H1 (cell line): ENCODE results near the gene HBB. TPM values are rescaled to one million over a fixed set of nuclear protein-coding genes. Genes with fewer than 3 reads are reported as not detected.

Experiments used
- CTCF ChIA-PET: fragments of 300-600 bp; sonication (Branson Sonifier 250); formaldehyde crosslinking; loops from one replicate; lab custom pipeline; 2021; ENCODE audit not compliant: partially characterized antibody; lab: Charles Lee
- POLR2A ChIA-PET: fragments of 300-600 bp; sonication (Branson Sonifier 250); formaldehyde crosslinking; loops from one replicate; lab custom pipeline; 2021; ENCODE audit warnings: inconsistent platforms; ENCODE audit not compliant: partially characterized antibody; lab: Charles Lee
- DNase-seq, 2 experiments: peaks; one replicate each; pipeline versions ENCODE4 v3.0.0 to v3.0.0-alpha.2; 2010 to 2022; ENCODE audit warnings: low spot score in 2 of 2, low read depth in 1 of 2, mixed read lengths in 1 of 2
- FAIRE-seq: peaks from 2 replicates; lab custom pipeline; 2011; peaks lifted over from hg19 to GRCh38; lab: Jason Lieb, UNC
- H2AFZ ChIP-seq: 2 replicates; pipeline ENCODE4 v1.8.1; 2012; ENCODE audit warnings: low read length, inconsistent platforms
- H2AK5ac ChIP-seq: 2 replicates; pipeline ENCODE4 v1.6.1; 2013; ENCODE audit warnings: low read depth, low read length
- H2BK120ac ChIP-seq: replicated peaks from 2 replicates; pipeline ENCODE3; 2013; ENCODE audit warnings: low read depth, low read length, inconsistent platforms
- H2BK12ac ChIP-seq: 2 replicates; pipeline ENCODE4 v1.6.1; 2013; ENCODE audit warnings: low read depth, low read length
- H2BK15ac ChIP-seq: 2 replicates; pipeline ENCODE4 v1.6.1; 2013; ENCODE audit warnings: low read length
- H2BK20ac ChIP-seq: 2 replicates; pipeline ENCODE4 v1.6.1; 2013; ENCODE audit warnings: low read length
- H2BK5ac ChIP-seq: 2 replicates; pipeline ENCODE4 v1.6.1; 2013; ENCODE audit warnings: low read depth, low read length
- H3K14ac ChIP-seq: 2 replicates; pipeline ENCODE4 v1.6.1; 2013; ENCODE audit warnings: inconsistent platforms; ENCODE audit not compliant: insufficient read length
- H3K18ac ChIP-seq: 2 replicates; pipeline ENCODE4 v1.6.1; 2013; ENCODE audit warnings: low read length; ENCODE audit errors: extremely low read depth
- H3K23ac ChIP-seq: 2 replicates; pipeline ENCODE4 v1.6.1; 2013; ENCODE audit warnings: inconsistent platforms; ENCODE audit not compliant: insufficient read length
- H3K23me2 ChIP-seq: 2 replicates; pipeline ENCODE4 v1.6.1; 2013; ENCODE audit warnings: low read depth, low read length
- H3K27ac ChIP-seq: 2 replicates; pipeline ENCODE4 v1.6.1; 2011; ENCODE audit warnings: low read depth, low read length, inconsistent platforms
- H3K27me3 ChIP-seq, 4 experiments: replicated peaks in 1 of 4; 1 replicate in 1 of 4; 2 replicates in 3 of 4; pipeline versions ENCODE4 v1.6.1 to v1.8.1; 2011 to 2013; ENCODE audit warnings: low read length in 3 of 4, mild to moderate bottlenecking in 3 of 4, inconsistent platforms in 2 of 4, mixed read lengths in 2 of 4, moderate library complexity in 1 of 4; ENCODE audit not compliant: control insufficient read depth in 3 of 4, insufficient read depth in 3 of 4; ENCODE audit errors: extremely low read depth in 1 of 4
- H3K36me3 ChIP-seq, 4 experiments: 2 replicates each; pipeline versions ENCODE4 v1.6.1 to v1.8.1; 2011 to 2013; ENCODE audit warnings: mild to moderate bottlenecking in 4 of 4, low read length in 3 of 4, moderate library complexity in 2 of 4, control low read depth in 1 of 4, inconsistent platforms in 1 of 4; ENCODE audit not compliant: insufficient read depth in 4 of 4, control insufficient read depth in 2 of 4
- H3K4ac ChIP-seq: replicated peaks from 2 replicates; pipeline ENCODE3; 2013; ENCODE audit warnings: low read length, low read depth, mixed read lengths, inconsistent platforms; ENCODE audit not compliant: insufficient read length
- H3K4me1 ChIP-seq, 4 experiments: replicated peaks in 1 of 4; 1 replicate in 1 of 4; 2 replicates in 3 of 4; pipeline versions ENCODE4 v1.6.1 to v1.8.1; 2011 to 2013; ENCODE audit warnings: low read length in 3 of 4, inconsistent platforms in 2 of 4, mixed read lengths in 1 of 4; ENCODE audit not compliant: insufficient read depth in 4 of 4, control insufficient read depth in 3 of 4
- H3K4me2 ChIP-seq, 2 experiments: 2 replicates each; pipeline versions ENCODE4 v1.6.1 to v1.8.1; 2011 to 2013; ENCODE audit warnings: low read depth in 2 of 2, low read length in 2 of 2, control low read depth in 1 of 2, inconsistent platforms in 1 of 2, mild to moderate bottlenecking in 1 of 2; ENCODE audit not compliant: insufficient read depth in 1 of 2
- H3K4me3 ChIP-seq, 4 experiments: fragments of 200-600, 300-600 bp in 1 of 4; sonication (generic), shearing (Covaris generic), sonication (Bioruptor Twin) in 1 of 4; 2 replicates each; pipeline versions ENCODE4 v1.5.1 to v1.8.1; 2011 to 2016; ENCODE audit warnings: low read length in 4 of 4, low read depth in 3 of 4, control low read depth in 2 of 4, inconsistent platforms in 2 of 4, mild to moderate bottlenecking in 2 of 4, mixed read lengths in 1 of 4, moderate library complexity in 1 of 4; ENCODE audit not compliant: insufficient read depth in 2 of 4; ENCODE audit errors: extremely low read depth in 1 of 4
- H3K56ac ChIP-seq: replicated peaks from 2 replicates; pipeline ENCODE3; 2013; ENCODE audit warnings: low read depth, mild to moderate bottlenecking, mixed read lengths, low read length, inconsistent platforms; ENCODE audit not compliant: insufficient read length
- H3K79me1 ChIP-seq: 2 replicates; pipeline ENCODE4 v1.6.1; 2013; ENCODE audit warnings: low read depth, low read length, control low read depth
- H3K79me2 ChIP-seq, 2 experiments: 2 replicates each; pipeline versions ENCODE4 v1.6.1 to v1.8.1; 2012 to 2013; ENCODE audit warnings: low read length in 2 of 2, mild to moderate bottlenecking in 2 of 2, inconsistent platforms in 1 of 2; ENCODE audit not compliant: insufficient read depth in 2 of 2, control insufficient read depth in 1 of 2
- H3K9ac ChIP-seq, 4 experiments: replicated peaks in 1 of 4; 1 replicate in 1 of 4; 2 replicates in 3 of 4; pipeline versions ENCODE4 v1.6.1 to v1.8.1; 2011 to 2013; ENCODE audit warnings: low read depth in 3 of 4, low read length in 3 of 4, control low read depth in 2 of 4, mild to moderate bottlenecking in 2 of 4, moderate library complexity in 2 of 4, inconsistent platforms in 1 of 4; ENCODE audit errors: extremely low read depth in 1 of 4
- H3K9me3 ChIP-seq, 2 experiments: 2 replicates each; pipeline versions ENCODE4 v1.6.1 to v1.8.1; 2012 to 2013; ENCODE audit warnings: mild to moderate bottlenecking in 2 of 2, moderate library complexity in 2 of 2, control low read depth in 1 of 2, inconsistent platforms in 1 of 2, low read depth in 1 of 2, low read length in 1 of 2, mixed read lengths in 1 of 2; ENCODE audit not compliant: insufficient read depth in 2 of 2
- H4K20me1 ChIP-seq, 2 experiments: replicated peaks in 1 of 2; 2 replicates each; pipeline versions ENCODE3 to v1.8.1; 2011 to 2013; ENCODE audit warnings: inconsistent platforms in 2 of 2, low read length in 2 of 2, mild to moderate bottlenecking in 1 of 2; ENCODE audit not compliant: insufficient read depth in 2 of 2, control insufficient read depth in 1 of 2
- H4K5ac ChIP-seq: 2 replicates; pipeline ENCODE4 v1.6.1; 2013; ENCODE audit warnings: low read length, low read depth, mixed read lengths, inconsistent platforms; ENCODE audit not compliant: insufficient read length
- H4K8ac ChIP-seq: 2 replicates; pipeline ENCODE4 v1.8.0; 2013; ENCODE audit warnings: mild to moderate bottlenecking, moderate library complexity, low read length, inconsistent platforms; ENCODE audit not compliant: insufficient read depth; ENCODE audit errors: extremely low read depth
- H4K91ac ChIP-seq: replicated peaks from 2 replicates; pipeline ENCODE3; 2013; ENCODE audit warnings: low read length, mixed read lengths, inconsistent platforms; ENCODE audit not compliant: insufficient read length
- CBX8 ChIP-seq: fragments of 300-800, 300-1000 bp; sonication (generic); IDR thresholded peaks from 2 replicates; pipeline ENCODE4 v1.7.1; 2016; ENCODE audit warnings: low read depth, low read length, borderline replicate concordance
- CEBPB ChIP-seq: IDR thresholded peaks from 2 replicates; pipeline ENCODE4 v1.6.1; 2012; ENCODE audit warnings: low read depth, low read length
- CHD1 ChIP-seq: IDR thresholded peaks from 2 replicates; pipeline ENCODE4 v1.6.1; 2012; ENCODE audit warnings: low read depth, low read length, improper control_type of control experiment
- KDM4A ChIP-seq: IDR thresholded peaks from one replicate; pipeline ENCODE4 v1.7.1; 2012; ENCODE audit warnings: low read depth, mild to moderate bottlenecking, moderate library complexity, low read length, inconsistent platforms; ENCODE audit not compliant: severe bottlenecking
- PHF8 ChIP-seq: fragments of 200-600 bp; sonication (generic); conservative IDR thresholded peaks from 2 replicates; pipeline ENCODE4 v1.7.1; 2012; ENCODE audit warnings: low read depth, mild to moderate bottlenecking, inconsistent platforms, low read length, moderate library complexity
- POLR2AphosphoS5 ChIP-seq: IDR thresholded peaks from 2 replicates; pipeline ENCODE4 v1.6.1; 2011; ENCODE audit warnings: low read depth, low read length
- RBBP5 ChIP-seq: IDR thresholded peaks from 2 replicates; pipeline ENCODE4 v1.7.1; 2012; ENCODE audit warnings: low read depth, mild to moderate bottlenecking, inconsistent platforms, low read length, moderate library complexity, borderline replicate concordance
- SAP30 ChIP-seq: fragments of 300-600 bp; sonication (generic); IDR thresholded peaks from 2 replicates; pipeline ENCODE4 v1.7.1; 2012; ENCODE audit warnings: low read length, moderate library complexity, mild to moderate bottlenecking, inconsistent platforms; ENCODE audit not compliant: insufficient read depth, insufficient replicate concordance
- WGBS, 2 experiments: shearing (Covaris generic) in 1 of 2; methylation state at CpG; one replicate each; pipeline versions ENCODE4 v1.1.6 to v1.1.7; 2013 to 2015; ENCODE audit warnings: low lambda C conversion rate in 2 of 2, mixed read lengths in 2 of 2, inconsistent platforms in 1 of 2, low coverage in 1 of 2, missing lambda C conversion rate in 1 of 2; ENCODE audit not compliant: insufficient replicate concordance in 2 of 2, insufficient coverage in 1 of 2, insufficient read length in 1 of 2; ENCODE audit errors: extremely low coverage in 1 of 2, missing lambda C conversion rate in 1 of 2; 5-methylcytosine and 5-hydroxymethylcytosine counted together
- polyA plus RNA-seq, 7 experiments: library from polyadenylated mRNA; depleted of rRNA in 3 of 7; stranded (reverse) in 5 of 7; unstranded in 2 of 7; fragments of >200 nt in 5 of 7; fragments of 200-250 nt in 2 of 7; gene quantifications; 1 replicate in 5 of 7; 2 replicates in 1 of 7; 4 replicates in 1 of 7; pipeline versions ENCODE4 v1.2.1 to v1.2.3, GENCODE V29; 2011 to 2013; ENCODE audit warnings: missing spikeins in 2 of 7, mixed read lengths in 2 of 7
- total RNA-seq: library from RNA; stranded (reverse); fragmentation: NEBNext Ultra II Directional; extraction: Animal tissue kit (Norgen Biotek cat#: 25700); gene quantifications from 2 replicates; pipeline ENCODE4 v1.2.1, GENCODE V29; 2021

Gene HBB
- total and polyA plus RNA-seq, 2 of the 8 experiments (the other 6 are each of a cell fraction or from before 2014, with no cell fraction given), result not detected

DNA sequence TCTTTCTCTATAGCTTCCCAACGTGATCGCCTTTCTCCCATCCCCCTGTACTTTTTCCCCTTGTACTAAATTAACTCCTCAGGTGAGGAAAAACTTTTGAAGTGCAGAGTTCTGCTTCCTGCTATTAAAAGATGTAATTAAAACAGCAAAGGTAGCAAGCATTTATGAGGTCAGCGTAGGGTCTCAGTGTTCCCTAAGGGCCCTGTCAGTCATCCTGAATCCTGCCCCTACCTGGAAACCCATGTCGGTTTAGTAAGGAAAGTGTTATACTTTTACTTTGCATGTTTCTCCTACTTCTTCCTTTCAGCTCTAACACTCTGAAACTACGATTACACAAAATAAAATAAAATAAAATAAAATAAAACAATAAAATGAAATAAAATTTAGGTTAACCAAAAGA, 1.3 kb upstream of the HBB start:
- Histone ChIP-seq H3K18ac (no peak overlapping the region), H3K36me3 (no peaks in the 10 kb centered on the region)
- TF ChIP-seq RBBP5 (no peak), CHD1 (no peak), SAP30 (no peak), CBX8 (no peak), PHF8 (no peak), CEBPB (no peak), KDM4A (no peak), POLR2AphosphoS5 (no peak)
- TF ChIP-seq, all 59 proteins: peak for 0
- Histone ChIP-seq H4K8ac (no peak overlapping the region), H3K9ac (no peak overlapping the region), H3K9me3 (no peaks in the 10 kb centered on the region), H4K5ac (no peak overlapping the region), H3K79me1 (no peaks in the 10 kb centered on the region), H2BK5ac (no peak overlapping the region), H2AK5ac (no peak overlapping the region), H4K20me1 (no peaks in the 10 kb centered on the region), H2AFZ (no peak overlapping the region), H3K79me2 (no peaks in the 10 kb centered on the region), H3K23me2 (no peaks in the 10 kb centered on the region; the same call in 1 of the 2 replicates), H3K4ac (no peak overlapping the region), H2BK15ac (no peak overlapping the region), H2BK120ac (no peak overlapping the region), H3K27me3 (no peaks in the 10 kb centered on the region), H3K4me3 (no peak overlapping the region), H2BK20ac (no peak overlapping the region), H4K91ac (no peak overlapping the region), H3K14ac (no peak overlapping the region), H3K27ac (no peak overlapping the region), H3K23ac (no peak overlapping the region), H3K56ac (no peak overlapping the region), H3K4me1 (no peaks in the 10 kb centered on the region), H2BK12ac (no peak overlapping the region), H3K4me2 (no peak overlapping the region)
- 86 to 100% methylated on average over 2 to 5 of the region's 5 CpGs for WGBS, 2 experiments
- ChIA-PET POLR2A (no interaction called here), CTCF (no interaction called here)
- no peak for FAIRE-seq
- no peak for DNase-seq
